Osteoblast (primary cell): ENCODE results near the gene PNPLA8. TPM values are rescaled to one million over a fixed set of nuclear protein-coding genes. Genes with fewer than 3 reads are reported as not detected.

ENCODE experiments used
- DNase-seq: peaks from one replicate; pipeline ENCODE4 v3.0.0; 2011; ENCODE audit warnings: low spot score, mixed read lengths; ENCODE audit not compliant: insufficient read length; ENCODE audit errors: missing footprints
- H2AFZ ChIP-seq: 2 replicates; pipeline ENCODE4 v1.6.0; 2011; ENCODE audit warnings: mild to moderate bottlenecking, low read length
- H3K27ac ChIP-seq: 2 replicates; pipeline ENCODE4 v1.5.1; 2011; ENCODE audit warnings: mild to moderate bottlenecking, low read depth, low read length, moderate library complexity
- H3K27me3 ChIP-seq: 2 replicates; pipeline ENCODE4 v1.6.0; 2012; ENCODE audit warnings: mild to moderate bottlenecking, control low read depth, inconsistent platforms, low read length, moderate library complexity; ENCODE audit not compliant: insufficient read depth
- H3K36me3 ChIP-seq: 2 replicates; pipeline ENCODE4 v1.5.1; 2011; ENCODE audit warnings: mild to moderate bottlenecking, low read length, control low read depth, moderate library complexity; ENCODE audit not compliant: insufficient read depth
- H3K4me1 ChIP-seq: 2 replicates; pipeline ENCODE4 v1.5.1; 2011; ENCODE audit warnings: mild to moderate bottlenecking, low read length, control low read depth, moderate library complexity; ENCODE audit not compliant: insufficient read depth
- H3K4me2 ChIP-seq: 2 replicates; pipeline ENCODE4 v1.6.0; 2011; ENCODE audit warnings: mild to moderate bottlenecking, low read length; ENCODE audit not compliant: insufficient read depth
- H3K4me3 ChIP-seq: fragments of 200-600 bp; sonication (generic); 3 replicates; pipeline ENCODE4 v1.5.1; 2012; ENCODE audit warnings: mild to moderate bottlenecking, low read length, inconsistent platforms; ENCODE audit not compliant: insufficient read depth
- H3K79me2 ChIP-seq: 2 replicates; pipeline ENCODE4 v1.6.0; 2012; ENCODE audit warnings: mild to moderate bottlenecking, low read length, control low read depth, inconsistent platforms; ENCODE audit not compliant: insufficient read depth
- H3K9me3 ChIP-seq: 2 replicates; pipeline ENCODE4 v1.5.1; 2011; ENCODE audit warnings: low read depth, low read length, control low read depth
- H4K20me1 ChIP-seq: 2 replicates; pipeline ENCODE4 v1.6.0; 2012; ENCODE audit warnings: mild to moderate bottlenecking, low read length, control low read depth; ENCODE audit not compliant: insufficient read depth
- total RNA-seq: library from RNA; depleted of rRNA; stranded (reverse); fragments of >200 nt; gene quantifications from 2 replicates; pipeline ENCODE4 v1.2.3, GENCODE V29; 2012
- TF ChIP-seq, protein P1 (sequence below): IDR thresholded peaks from 2 replicates; pipeline ENCODE4 v1.5.1; 2011; ENCODE audit warnings: mild to moderate bottlenecking, low read depth, low read length, moderate library complexity; ENCODE audit errors: extremely low read depth

Gene PNPLA8
- total RNA-seq, 1 donor = 37.6 TPM

DNA sequence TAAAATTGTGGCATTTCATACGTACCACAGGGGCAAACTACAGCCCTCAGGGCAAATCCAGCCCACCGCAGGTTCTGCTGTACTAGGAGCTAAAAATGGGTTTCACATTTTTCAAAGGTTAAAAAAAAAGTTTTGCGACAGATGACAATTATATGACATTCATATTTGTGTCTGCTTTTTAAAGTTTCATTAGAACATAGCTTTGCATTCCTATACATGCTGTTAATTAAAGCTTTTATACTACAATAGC lies 758 bp upstream of the PNPLA8 start:
- Histone ChIP-seq H3K9me3 (no peaks in the 10 kb centered on the region), H3K4me1 (peaks cover 13% of the 10 kb centered on the region), H3K36me3 (no peaks in the 10 kb centered on the region), H2AFZ (peak overlapping the region; percentile 96), H3K4me2 (peak overlapping the region; percentile 85), H3K27ac (peak overlapping the region; percentile 99), H3K27me3 (no peaks in the 10 kb centered on the region), H4K20me1 (no peaks in the 10 kb centered on the region), H3K79me2 (peaks cover 32% of the 10 kb centered on the region), H3K4me3 (peak overlapping the region; percentile 86)
- DNase-seq = no peak
- TF ChIP-seq, protein P1, sequence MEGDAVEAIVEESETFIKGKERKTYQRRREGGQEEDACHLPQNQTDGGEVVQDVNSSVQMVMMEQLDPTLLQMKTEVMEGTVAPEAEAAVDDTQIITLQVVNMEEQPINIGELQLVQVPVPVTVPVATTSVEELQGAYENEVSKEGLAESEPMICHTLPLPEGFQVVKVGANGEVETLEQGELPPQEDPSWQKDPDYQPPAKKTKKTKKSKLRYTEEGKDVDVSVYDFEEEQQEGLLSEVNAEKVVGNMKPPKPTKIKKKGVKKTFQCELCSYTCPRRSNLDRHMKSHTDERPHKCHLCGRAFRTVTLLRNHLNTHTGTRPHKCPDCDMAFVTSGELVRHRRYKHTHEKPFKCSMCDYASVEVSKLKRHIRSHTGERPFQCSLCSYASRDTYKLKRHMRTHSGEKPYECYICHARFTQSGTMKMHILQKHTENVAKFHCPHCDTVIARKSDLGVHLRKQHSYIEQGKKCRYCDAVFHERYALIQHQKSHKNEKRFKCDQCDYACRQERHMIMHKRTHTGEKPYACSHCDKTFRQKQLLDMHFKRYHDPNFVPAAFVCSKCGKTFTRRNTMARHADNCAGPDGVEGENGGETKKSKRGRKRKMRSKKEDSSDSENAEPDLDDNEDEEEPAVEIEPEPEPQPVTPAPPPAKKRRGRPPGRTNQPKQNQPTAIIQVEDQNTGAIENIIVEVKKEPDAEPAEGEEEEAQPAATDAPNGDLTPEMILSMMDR = no peak

DNA sequence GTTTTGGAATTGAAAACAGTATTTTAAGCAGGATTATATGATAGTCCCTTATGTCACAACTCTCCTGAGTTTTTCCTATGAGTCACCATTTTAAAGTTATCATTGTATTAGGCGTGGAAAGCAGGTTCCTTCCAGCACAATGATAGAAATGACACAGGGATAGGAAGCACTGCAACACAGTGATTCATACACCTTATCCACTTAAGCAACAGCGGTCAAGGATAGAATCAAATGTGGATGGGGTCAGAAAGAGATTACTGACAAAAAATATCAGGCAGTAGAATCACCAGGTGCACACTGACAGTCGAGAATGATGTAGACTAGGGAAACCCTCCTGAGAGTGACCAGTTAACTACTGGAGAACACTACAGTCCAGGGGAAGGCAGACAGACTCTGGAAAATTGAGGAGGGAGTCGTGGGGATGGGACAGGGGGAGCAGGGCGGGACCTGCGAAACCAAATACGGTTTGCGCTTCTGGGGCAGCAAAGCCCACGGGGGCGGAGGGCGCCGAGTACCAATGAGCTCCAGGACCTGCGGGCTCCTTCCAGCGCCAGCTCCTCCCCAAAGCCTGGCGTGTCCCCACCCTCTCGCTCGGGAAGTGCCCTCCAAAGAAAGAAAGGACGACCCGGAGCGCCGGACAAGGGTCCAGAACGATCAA lies 479 bp downstream of the PNPLA8 start:
- H3K4me1 ChIP-seq = peaks cover 13% of the 10 kb centered on the region
- H3K4me3 ChIP-seq = peak overlapping the region; percentile 86
- H3K27ac ChIP-seq = peak overlapping the region; percentile 99
- H3K4me2 ChIP-seq = peak overlapping the region; percentile 93
- TF ChIP-seq, protein P1 = no peak
- peak overlapping the region; percentile 95 for H2AFZ ChIP-seq
- H4K20me1 ChIP-seq = peaks cover 3% of the 10 kb centered on the region
- H3K9me3 ChIP-seq = no peaks in the 10 kb centered on the region
- DNase-seq = peak; percentile 84
- H3K27me3 ChIP-seq = no peaks in the 10 kb centered on the region
- H3K36me3 ChIP-seq = no peaks in the 10 kb centered on the region
- H3K79me2 ChIP-seq = peaks cover 41% of the 10 kb centered on the region

DNA sequence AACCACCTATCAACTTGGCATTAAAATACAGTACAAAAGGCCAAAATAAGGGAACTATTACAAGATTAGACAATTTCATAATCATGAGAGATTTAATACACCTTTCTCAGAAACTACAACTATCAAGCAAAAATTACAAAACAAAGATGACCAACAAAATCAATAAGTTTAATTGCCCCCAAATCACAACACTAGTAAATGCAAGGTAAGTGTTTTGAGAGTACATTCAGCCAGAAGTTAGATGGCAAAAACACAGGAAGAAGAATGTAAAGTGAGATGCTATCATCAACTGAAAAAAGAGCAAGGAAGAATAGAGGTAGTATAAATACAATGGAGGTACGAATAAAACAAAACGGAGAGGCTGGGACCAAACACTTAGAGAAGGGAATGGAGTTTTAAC lies 3.2 kb downstream of the PNPLA8 start:
- H3K79me2 ChIP-seq = peaks cover 64% of the 10 kb centered on the region

DNA sequence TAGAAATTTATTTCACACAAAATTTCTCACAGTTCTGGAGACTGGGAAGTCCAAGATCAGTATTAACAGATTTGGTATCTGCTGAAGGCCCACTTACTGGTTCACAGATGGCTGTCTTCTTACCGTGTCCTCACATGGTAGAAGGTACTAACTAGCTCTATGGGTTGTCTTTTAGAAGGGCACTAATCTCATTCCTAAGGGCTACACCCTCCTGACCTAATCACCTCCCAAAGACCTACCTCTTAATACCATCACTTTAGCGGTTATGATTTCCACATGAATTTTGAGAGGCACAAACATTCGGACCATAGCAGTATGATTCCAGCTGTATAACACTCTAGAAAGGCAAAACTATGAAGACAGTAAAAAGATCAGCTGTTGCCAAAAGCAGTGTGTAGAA lies 8.0 kb downstream of the PNPLA8 start:
- Histone ChIP-seq H2AFZ (no peak overlapping the region), H3K4me1 (no peaks in the 10 kb centered on the region), H3K4me2 (no peak overlapping the region), H3K36me3 (peaks cover 17% of the 10 kb centered on the region), H3K79me2 (peaks cover 71% of the 10 kb centered on the region), H3K27me3 (no peaks in the 10 kb centered on the region), H3K9me3 (no peaks in the 10 kb centered on the region), H3K4me3 (no peak overlapping the region), H3K27ac (no peak overlapping the region), H4K20me1 (peaks cover 3% of the 10 kb centered on the region)
- no peak for DNase-seq
- TF ChIP-seq, protein P1 = no peak

More for the DNA sequence above, 3.2 kb downstream of the PNPLA8 start:
- no peak overlapping the region for H3K27ac ChIP-seq
- no peak for DNase-seq
- peaks cover 13% of the 10 kb centered on the region for H3K4me1 ChIP-seq
- H3K36me3 ChIP-seq = peaks cover 5% of the 10 kb centered on the region
- TF ChIP-seq, protein P1 = no peak
- no peak overlapping the region for H3K4me2 ChIP-seq
- H3K9me3 ChIP-seq = no peaks in the 10 kb centered on the region
- H4K20me1 ChIP-seq = peaks cover 3% of the 10 kb centered on the region
- no peak overlapping the region for H3K4me3 ChIP-seq
- no peaks in the 10 kb centered on the region for H3K27me3 ChIP-seq
- H2AFZ ChIP-seq = no peak overlapping the region
